Colonic mucosa (tissue), 4 donors: ENCODE measurements around the gene IRGC. TPM values are rescaled to one million over a fixed set of nuclear protein-coding genes. Genes with fewer than 3 reads are reported as not detected.

Experiments
- DNase-seq: peaks from one replicate; pipeline ENCODE4 v3.0.0-alpha.2; 2020
- H3K27ac ChIP-seq: fragments of 200-600 bp; one replicate; pipeline ENCODE4 v1.8.0; 2021
- H3K27me3 ChIP-seq: fragments of 200-600 bp; one replicate; pipeline ENCODE4 v1.8.0; 2021
- H3K36me3 ChIP-seq: fragments of 200-600 bp; one replicate; pipeline ENCODE4 v1.8.0; 2021
- H3K4me1 ChIP-seq: fragments of 200-600 bp; one replicate; pipeline ENCODE4 v1.8.0; 2021; ENCODE audit warnings: mild to moderate bottlenecking
- H3K4me3 ChIP-seq: fragments of 200-600 bp; one replicate; pipeline ENCODE4 v1.8.0; 2021
- H3K9ac ChIP-seq, 2 donors: one replicate each; pipeline ENCODE4 v1.7.0; 2013; ENCODE audit warnings: control low read depth in 2 of 2, low read depth in 2 of 2, low read length in 2 of 2
- H3K9me3 ChIP-seq: fragments of 200-600 bp; one replicate; pipeline ENCODE4 v1.8.0; 2021
- CTCF ChIP-seq: fragments of 200-600 bp; IDR thresholded peaks from one replicate; pipeline ENCODE4 v1.8.0; 2022; ENCODE audit warnings: antibody characterized with exemption, mild to moderate bottlenecking
- intact Hi-C: fragments of 100-400 bp; cut with DNase I; formaldehyde crosslinking; loops from one replicate; pipeline ENCODE4 v1.14.1; 2022
- total RNA-seq, 2 donors: library from RNA; stranded (reverse); fragmentation: NEBNext Ultra II Directional in 1 of 2; extraction: Animal tissue kit (Norgen Biotek cat#: 25700) in 1 of 2; gene quantifications; one replicate each; pipeline ENCODE4 v1.2.1, GENCODE V29; 2021
- donor health status: healthy.
- donor health status: DM: no; HTN: no; CAD: no.
- donor health status: DM: no; HTN: no; CAD: no.

The IRGC gene
- total RNA-seq, 2 donors from 2014 or later, result not detected

GRCh38 chr19:43739439-43740235 is 23.8 kb downstream of the IRGC start:
- Histone ChIP-seq H3K9me3 (no peaks in the 10 kb centered on the region), H3K4me3 (no peak overlapping the region), H3K27ac (peak overlapping the region; percentile 87), H3K36me3 (peaks cover 5% of the 10 kb centered on the region), H3K4me1 (peaks cover 7% of the 10 kb centered on the region), H3K9ac (peak overlapping the region; percentile 13 to 53), H3K27me3 (no peaks in the 10 kb centered on the region)
- DNase-seq, result peak; percentile 90
- TF ChIP-seq CTCF, result no peak
- intact Hi-C loops, result no loop called here

GRCh38 chr19:43741075-43741825 is 25.4 kb downstream of the IRGC start:
- intact Hi-C loops, result no loop called here
- H3K27me3 ChIP-seq, result no peaks in the 10 kb centered on the region
- no peak overlapping the region for H3K4me3 ChIP-seq
- DNase-seq, result no peak
- H3K9ac ChIP-seq, result peak overlapping the region in 1 of 2 donors; percentile 53
- no peak overlapping the region for H3K27ac ChIP-seq
- no peak for TF ChIP-seq CTCF
- H3K4me1 ChIP-seq, result peaks cover 7% of the 10 kb centered on the region
- no peaks in the 10 kb centered on the region for H3K9me3 ChIP-seq
- peaks cover 10% of the 10 kb centered on the region for H3K36me3 ChIP-seq

- no peaks in the 10 kb centered on the region for H3K27me3 ChIP-seq
- no peak overlapping the region for H3K9ac ChIP-seq
- no peak for TF ChIP-seq CTCF
- intact Hi-C loops, result no loop called here
- H3K27ac ChIP-seq, result no peak overlapping the region
- no peaks in the 10 kb centered on the region for H3K9me3 ChIP-seq
- H3K4me3 ChIP-seq, result no peak overlapping the region
- peaks cover 5% of the 10 kb centered on the region for H3K36me3 ChIP-seq
- no peak for DNase-seq
- H3K4me1 ChIP-seq, result peaks cover 7% of the 10 kb centered on the region
Measured at GRCh38 chr19:43743059-43743458, 27.2 kb downstream of the IRGC start.

GRCh38 chr19:43747557-43748204 is 31.8 kb downstream of the IRGC start:
- Histone ChIP-seq H3K36me3 (peaks cover 12% of the 10 kb centered on the region), H3K27me3 (no peaks in the 10 kb centered on the region), H3K27ac (no peak overlapping the region), H3K4me1 (no peaks in the 10 kb centered on the region), H3K9ac (no peak overlapping the region), H3K9me3 (no peaks in the 10 kb centered on the region), H3K4me3 (no peak overlapping the region)
- DNase-seq, result no peak
- intact Hi-C loops, result loop anchor here (2.0 kb wide), 1 partner anchor 37 kb away; no protein-coding TSS in a partner anchor
- no peak for TF ChIP-seq CTCF

- no peak for DNase-seq
- Histone ChIP-seq H3K4me1 (peaks cover 4% of the 10 kb centered on the region), H3K9me3 (no peaks in the 10 kb centered on the region), H3K9ac (no peak overlapping the region), H3K27ac (no peak overlapping the region), H3K4me3 (no peak overlapping the region), H3K36me3 (peaks cover 12% of the 10 kb centered on the region), H3K27me3 (no peaks in the 10 kb centered on the region)
- intact Hi-C loops, result no loop called here
- no peak for TF ChIP-seq CTCF
Measured at GRCh38 chr19:43748205-43748594, 32.3 kb downstream of the IRGC start.
